GM21526 (cell line): ENCODE results near the gene PMF1.
"Not testable (repeated sequence)": the region's sequence is repeated elsewhere in the genome, so short reads cannot be mapped to it uniquely, and the experiment has no call there.

Source experiments
- ATAC-seq: cut with Tn5 transposase; IDR thresholded peaks from one replicate; pipeline ENCODE4 v1.9.1; 2021; ENCODE audit warnings: moderate library complexity; ENCODE audit not compliant: unreplicated experiment, low FRiP score

PMF1 gene

DNA sequence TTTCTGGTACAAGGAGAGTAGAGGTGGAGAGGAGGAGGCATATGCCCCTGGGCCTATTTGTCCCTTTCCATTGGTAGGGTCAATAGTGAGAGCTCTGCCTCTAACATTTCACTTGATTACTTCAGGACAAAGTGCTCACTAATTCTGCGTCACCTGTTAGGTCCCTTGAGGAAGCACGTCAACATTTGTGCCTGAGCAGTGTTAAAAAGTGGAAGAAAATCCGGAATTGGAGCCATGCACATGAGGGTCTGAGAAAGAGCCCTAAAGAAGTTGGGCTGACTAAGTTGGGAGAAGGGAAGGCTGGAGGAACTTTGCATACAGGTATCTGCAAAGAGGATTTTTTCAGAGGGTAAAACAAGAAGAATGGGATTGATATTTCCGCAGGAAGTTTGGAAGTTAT lies 17.0 kb upstream of the PMF1 start:
- ATAC-seq = no peak

DNA sequence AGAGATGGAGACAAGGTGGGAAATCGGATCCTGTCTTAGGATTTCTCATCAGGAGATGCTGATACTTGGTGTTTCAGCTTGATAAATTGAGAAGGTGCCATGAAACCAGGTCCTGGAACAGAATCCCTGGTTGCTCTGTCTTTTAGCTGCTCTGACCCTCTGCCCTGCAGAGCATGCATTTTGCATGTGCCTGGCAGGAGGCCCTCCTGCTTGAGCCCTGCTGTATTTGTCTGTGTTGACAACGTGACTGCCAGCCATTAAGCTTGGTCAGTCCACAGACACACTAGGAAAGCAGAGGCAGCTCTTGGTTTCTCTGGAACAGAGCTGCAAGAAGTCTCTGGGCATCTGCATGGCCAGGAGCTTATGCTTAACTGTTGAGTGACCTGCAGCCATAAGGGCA lies 16.4 kb upstream of the PMF1 start:
- no peak for ATAC-seq

DNA sequence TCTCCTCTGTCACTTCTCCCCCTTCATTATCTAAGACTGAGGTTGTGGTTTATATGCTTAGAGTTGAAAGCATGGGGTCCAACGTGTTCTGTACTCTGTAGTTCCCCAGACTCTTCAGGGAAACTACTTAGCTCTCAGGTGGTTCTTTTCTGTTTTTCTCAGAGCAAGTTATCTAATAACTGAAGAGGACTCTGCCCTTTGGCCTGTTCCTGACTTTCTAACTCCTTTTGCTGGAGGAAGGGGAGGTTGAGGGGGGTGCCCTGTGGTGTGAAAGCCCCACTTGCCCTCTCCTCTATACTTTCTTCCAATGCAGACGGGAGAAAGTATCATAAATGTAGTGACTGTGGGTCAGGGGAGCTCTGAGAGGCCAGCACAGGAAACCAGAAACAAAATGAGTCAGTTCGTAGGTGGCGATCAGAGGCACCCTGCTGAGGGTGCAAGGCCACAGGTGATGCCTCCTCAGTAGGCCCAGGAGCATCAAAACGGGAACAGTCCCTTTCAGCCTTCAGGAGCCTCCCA lies 13.9 kb upstream of the PMF1 start:
- ATAC-seq = no peak

DNA sequence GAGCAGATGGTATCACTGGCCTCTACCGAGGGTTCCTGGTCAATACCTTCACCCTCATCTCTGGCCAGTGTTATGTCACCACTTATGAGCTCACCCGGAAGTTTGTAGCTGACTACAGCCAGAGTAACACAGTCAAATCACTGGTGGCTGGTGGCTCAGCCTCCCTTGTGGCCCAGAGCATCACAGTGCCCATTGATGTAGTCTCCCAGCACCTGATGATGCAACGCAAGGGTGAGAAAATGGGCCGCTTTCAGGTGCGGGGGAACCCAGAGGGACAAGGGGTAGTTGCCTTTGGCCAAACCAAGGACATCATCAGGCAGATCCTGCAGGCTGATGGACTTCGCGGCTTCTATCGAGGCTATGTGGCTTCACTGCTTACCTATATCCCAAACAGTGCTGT lies 12.8 kb upstream of the PMF1 start:
- no peak for ATAC-seq

DNA sequence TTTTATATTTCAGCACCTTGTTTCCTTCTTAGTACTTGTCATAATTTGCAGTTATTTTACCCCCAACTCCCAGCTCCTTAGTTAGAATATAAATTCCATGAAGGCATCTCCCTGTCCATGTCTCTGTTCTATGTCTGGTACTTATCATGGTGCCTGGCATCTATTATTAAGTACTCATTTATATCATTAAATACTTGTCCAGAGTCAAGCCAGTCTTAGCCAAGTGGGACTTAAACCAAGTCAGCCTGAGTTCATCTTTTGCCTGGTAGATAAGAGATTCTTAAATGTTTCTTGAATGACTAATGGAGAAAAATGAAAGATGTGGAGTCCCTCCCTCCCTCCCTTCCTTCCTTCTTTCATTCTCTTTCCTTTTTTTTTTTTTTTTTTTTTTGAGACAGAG lies 9.5 kb upstream of the PMF1 start:
- no peak for ATAC-seq

DNA sequence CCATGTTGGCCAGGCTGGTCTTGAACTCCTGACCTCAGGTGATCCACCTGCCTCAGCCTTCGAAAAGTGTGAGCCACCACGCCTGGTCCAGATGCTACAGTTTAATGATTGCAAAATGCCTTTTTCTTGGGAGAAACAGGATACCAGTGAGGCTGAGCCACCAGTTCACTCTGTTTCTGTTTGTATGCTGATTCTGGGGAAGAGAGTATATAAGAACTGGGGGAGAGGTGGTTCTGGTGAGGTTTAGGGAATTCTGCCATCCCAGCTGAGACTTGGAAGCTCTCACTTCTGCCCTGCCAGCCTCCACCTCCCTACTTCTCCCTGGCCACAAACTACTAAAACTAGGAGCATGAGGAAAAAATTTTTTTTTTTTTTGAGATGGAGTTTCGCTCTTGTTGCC lies 8.1 kb upstream of the PMF1 start:
- no peak for ATAC-seq

DNA sequence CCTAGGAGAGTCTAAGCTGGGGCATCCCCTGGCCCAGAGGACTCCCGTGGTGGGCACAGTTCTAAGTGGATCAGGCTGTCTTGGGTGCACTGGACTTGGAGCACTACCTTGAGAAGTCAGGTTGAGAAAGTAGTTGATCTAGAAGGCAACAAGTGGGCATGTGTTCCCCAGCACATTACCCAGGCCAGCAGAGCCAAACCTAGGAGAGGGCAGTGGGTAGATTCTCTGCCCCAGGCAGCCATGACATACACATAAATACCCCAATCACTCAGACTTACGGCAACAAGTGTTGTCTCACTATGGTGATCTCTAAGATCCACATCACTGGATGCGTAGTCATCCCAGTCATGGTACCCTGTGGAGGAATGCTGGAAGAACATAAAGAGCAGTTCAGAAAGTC lies 1.6 kb upstream of the PMF1 start:
- ATAC-seq = no peak

DNA sequence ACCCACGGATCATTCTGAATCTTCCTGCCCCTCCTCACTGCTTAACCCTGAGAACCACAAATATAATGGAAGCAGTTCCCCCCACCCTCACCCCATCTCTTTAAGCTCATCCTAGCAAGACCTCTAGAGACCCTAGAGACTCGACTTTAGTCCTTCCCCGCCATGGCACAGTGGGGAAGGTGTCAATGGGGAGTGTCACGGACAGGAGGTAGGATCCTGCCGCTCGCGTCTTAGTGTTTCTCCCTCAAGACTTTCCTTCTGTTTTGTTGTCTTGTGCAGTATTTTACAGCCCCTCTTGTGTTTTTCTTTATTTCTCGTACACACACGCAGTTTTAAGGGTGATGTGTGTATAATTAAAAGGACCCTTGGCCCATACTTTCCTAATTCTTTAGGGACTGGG lies 677 bp upstream of the PMF1 start:
- no peak for ATAC-seq

DNA sequence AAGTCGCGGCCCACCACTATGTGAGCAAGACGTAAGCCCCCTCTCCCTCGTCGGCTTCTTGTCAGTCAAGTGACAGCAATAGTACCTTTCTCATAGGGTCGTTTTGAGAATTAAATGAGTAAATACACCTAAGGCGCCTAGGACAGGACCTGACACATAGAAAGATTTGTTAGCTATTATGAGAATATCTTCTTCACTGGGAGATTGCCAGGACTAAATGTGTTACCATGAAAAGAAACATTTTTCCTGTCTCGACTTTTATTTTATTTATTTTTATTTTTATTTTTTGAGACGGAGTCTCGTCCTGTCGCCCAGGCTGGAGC lies 798 bp downstream of the PMF1 start:
- ATAC-seq = no peak

DNA sequence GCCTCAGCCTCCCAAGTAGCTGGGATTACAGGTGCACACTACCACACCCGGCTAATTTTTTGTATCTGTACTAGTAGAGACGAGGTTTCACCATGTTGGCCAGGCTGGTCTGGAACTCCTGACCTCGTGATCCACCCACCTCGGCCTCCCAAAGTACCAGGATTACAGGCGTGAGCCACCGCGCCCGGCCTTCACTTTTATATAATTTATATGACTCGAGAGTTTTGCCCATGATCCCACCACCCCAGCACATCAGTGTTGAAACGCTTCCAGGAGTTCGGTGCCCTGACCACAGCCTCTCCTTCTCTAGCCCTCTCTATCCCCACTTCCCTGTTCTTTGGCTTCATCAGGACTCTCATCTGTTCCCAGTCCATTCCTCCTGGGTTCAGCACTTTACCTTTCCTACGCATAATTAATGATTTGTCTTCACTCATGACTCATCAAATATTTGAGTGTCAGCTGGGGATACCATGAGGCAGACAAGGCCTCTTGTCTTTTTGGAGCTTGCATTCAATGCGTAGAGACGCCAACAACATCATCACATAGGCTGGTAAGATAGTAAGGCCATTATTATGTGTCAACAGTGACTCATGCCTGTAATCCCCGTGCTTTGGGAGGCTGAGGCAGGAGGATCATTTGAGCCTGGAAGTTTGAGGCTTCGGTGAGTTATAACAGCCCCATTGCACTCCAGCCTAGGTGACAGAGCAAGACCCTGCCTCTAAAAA lies 1.4 kb downstream of the PMF1 start:
- ATAC-seq = no peak

DNA sequence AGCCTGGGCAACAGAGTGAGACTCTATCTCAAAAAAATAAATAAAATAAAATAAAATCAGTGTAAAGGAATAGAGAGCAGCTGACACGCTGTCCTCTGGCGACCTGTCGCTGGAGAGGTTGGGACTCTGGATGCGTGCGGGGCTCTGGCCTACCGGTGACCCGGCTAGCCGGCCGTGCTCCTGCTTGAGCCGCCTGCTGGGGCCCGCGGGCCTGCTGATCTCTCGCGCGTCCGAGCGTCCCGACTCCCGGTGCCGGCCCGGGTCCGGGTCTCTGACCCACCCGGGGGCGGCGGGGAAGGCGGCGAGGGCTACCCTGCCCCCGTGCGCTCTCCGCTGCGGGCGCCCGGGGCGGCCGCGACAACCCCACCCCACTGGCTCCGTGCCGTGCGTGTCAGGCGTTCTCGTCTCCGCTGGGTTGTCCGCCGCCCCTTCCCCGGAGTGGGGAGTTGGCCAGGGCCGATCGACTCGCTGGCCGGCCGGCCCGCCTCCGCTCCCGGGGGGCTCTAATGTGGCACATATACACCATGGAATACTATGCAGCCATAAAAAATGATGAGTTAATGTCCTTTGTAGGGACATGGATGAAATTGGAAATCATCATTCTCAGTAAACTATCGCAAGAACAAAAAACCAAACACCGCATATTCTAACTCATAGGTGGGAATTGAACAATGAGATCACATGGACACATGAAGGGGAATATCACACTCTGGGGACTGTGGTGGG lies 3.7 kb downstream of the PMF1 start:
- ATAC-seq = not testable (repeated sequence)

DNA sequence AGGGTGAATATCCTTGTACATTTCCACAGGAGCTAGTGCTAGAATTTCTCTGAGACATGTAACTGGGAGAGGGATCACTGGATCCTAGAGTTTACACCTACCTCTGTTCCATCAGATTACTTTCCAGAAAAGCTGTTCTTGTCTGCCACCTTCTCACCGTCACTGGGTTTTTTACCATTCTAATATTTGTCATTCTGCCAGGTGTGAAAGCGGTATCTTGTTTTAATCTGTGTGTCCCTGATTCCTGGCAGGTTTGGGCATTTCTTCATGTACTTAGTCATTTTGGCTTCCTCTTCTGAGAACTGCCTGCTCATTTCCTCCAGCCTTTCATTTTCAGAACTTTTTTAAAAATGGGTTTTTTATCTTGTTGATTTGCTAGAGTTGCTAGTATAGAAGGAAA lies 5.1 kb downstream of the PMF1 start:
- ATAC-seq = no peak

DNA sequence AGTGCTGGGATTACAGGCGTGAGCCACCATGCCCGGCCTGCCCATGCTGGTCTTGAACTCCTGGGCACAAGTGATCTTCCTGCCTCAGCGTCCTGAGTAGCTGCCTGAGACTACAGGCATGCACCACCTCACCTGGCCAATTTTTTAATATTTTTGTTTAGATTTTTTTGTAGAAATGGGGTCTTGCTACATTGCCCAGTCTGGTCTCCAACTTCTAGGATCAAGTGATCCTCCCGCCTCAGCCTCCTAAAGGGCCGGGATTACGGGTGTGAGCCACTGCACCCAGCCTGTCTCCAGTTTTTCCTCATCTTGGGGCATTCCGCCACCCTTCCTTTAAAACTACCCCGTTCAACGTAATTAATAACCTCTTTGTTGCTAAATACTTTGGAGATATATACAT lies 7.4 kb downstream of the PMF1 start:
- no peak for ATAC-seq

DNA sequence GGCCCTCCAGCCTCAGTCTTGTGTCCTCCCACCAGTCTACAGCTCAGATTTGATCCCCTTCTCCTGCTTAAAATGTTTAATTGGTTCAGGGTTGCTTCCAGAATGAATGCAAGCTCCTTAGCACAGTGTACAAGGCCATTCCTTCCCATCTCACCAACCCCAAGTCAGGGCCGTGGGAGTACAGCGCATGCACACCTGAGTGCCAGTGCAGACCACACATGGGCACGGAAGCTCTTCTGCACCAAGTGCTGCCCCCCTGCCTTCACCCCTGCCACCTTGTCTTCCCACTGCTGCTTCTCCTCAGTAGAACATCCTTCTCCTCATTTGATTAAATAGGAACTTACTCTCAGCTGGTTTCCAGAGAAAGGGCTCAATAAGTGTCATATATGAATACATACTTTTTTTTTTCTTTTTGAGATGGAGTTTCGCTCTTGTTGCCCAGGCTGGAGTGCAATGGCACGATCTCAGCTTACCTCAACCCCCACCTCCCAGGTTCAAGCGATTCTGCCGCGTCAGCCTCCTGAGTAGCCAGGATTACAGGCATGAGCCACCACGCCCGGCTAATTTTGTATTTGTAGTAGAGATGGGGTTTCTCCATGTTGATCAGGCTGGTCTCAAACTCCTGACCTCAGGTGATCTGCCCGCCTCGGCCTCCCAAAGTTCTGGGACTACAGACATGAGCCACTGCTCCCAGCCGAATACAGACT lies 9.3 kb downstream of the PMF1 start:
- no peak for ATAC-seq

DNA sequence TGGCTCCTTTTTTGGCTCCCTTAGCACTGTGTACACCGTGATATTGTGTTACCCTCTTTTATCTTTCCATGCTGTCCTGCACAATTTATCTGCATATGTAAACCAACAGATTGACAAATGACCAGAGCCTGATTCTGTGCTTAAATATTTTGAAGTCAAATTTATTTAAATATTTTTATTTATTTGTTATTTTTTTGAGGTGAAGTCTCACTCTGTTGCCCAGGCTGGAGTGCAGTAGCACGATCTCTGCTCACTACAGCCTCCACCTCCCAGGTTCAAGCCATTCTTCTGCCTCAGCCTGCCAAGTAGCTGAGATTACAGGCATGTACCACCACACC lies 12.8 kb downstream of the PMF1 start:
- no peak for ATAC-seq

DNA sequence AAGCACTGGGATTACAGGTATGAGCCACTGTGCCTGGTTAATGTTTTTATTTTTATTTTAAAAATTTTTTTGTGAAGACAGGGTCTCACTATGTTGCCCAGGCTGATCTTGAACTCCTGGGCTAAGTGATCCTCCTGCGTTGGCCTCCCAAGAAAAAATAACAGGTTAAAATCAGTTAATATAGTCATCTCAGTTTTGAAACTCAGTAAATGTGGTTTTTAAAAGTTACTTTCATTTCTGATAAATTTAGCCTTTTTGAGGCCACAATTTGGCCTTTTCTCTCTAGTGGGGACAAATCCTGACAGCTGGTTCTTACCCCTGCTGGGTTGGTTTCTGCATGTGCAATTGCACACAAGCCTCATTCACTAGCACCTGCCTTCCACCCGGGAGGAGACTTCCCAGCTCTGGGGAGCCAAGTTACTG lies 13.3 kb downstream of the PMF1 start:
- peak; percentile 59 for ATAC-seq

DNA sequence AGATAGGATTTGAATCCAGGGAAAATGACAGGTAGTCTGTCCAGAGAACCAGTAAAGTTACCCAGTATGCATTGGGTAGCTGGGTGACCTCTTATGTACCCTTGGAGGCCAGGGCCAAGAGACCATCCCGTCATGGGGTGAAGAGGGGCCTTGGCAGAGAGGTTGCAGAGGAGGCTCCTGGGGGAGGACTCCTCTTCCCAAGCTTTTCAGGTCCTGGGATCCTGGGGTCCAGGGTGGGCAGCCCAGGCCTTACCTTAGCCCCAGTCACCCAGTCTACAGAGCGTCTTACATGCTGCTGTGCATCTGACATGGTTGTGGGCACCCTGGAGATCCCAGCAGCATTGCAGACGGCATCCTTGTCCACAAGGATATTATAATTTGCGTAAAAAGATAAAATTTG lies 14.0 kb downstream of the PMF1 start:
- ATAC-seq = peak; percentile 3

DNA sequence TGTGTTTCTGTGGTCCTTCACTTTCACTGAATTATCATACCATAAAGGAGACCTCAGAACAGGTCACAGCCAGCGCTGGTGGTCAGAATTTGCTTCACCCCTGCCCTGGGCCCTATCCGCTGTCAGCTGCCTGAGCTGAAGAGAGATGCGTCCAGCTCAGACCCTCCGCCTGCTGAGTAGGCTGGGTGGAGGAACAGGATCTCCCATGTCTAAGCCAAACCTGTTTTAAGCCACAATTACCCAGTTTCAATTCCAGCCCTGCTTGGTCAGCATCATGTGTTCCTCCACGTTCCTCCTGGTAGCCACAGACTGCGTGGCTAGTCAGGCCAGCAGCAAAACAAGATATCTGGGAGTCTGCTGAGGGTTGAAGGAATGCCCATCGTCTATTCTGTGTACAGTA lies 15.7 kb downstream of the PMF1 start:
- no peak for ATAC-seq

DNA sequence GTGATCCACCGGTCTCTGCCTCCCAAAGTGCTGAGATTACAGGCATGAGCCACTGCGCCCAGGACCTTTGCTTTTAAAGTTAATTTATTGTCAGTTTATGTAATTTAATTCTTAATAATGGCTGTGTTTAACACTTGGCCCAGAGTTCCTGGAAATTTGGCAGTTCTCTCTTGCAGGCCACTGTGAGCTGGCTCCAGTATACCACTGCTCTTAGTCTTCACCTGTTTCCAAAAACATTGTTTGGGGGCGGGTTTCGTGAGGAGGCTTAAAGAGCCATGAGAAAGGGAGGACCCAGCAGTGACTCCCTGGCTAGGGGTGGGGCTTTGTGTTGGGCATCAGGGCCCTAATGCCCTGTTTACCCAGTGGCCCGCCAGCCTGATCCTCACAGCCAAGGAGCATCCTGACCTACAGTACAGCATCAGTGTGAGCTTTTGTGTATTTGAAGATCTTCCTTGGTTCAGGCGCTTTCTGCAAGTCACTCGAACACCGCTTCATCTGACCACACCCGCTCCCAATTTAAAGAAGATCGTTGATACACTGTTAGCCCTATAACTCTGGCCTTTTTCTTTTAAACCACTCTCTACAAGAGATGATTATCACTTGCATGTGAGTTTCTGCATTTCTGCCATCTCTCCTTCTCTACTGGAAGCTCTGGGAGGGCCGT lies 17.1 kb downstream of the PMF1 start:
- no peak for ATAC-seq

DNA sequence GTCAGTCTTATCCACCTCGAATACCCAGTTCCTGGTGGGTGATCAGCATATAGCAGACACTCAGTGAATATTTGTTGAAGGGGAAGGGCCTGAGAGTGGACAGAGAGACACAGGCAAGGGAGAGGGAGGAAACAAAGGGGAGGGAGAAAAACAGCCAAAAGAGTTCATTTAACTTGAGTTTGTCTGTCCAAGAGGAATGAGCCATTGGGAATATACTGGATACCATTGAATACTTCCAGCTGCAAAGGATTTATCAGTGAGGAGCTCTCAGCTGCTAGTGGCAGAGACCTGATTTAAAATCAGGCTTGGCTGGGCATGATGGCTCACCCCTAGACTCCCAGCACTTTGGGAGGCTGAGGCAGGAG lies 17.6 kb downstream of the PMF1 start:
- no peak for ATAC-seq

DNA sequence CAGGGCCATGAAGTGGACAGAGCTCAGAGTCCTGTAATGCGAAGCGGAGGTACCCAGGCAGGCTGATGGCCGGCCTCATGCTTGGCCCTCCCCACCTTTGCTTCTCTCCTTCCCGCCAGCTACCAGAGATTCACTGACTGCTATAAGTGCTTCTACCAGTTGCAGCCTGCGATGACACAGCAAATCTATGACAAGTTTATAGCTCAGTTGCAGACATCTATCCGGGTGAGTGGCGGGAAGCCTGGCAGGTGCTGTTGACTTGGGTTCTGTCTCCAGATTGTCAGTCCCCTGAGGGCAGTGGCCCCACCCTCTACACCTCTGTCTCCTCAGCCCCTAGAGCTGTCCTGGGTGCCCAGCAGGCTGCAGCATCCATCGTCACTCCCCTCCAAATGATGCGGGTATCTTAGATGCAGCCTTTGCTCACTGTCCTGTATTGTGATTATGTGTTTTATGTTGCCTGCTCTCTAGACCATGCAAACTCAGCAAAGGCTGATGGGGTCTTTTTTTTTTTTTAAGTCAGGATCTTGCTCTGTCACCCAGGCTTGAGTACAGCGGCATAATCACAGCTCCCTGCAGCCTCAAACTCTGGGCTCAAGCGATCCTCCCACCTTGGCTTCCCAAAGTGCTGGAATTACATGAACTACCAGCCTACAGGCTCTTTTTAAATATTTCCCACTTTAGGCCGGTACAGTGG lies 19.5 kb downstream of the PMF1 start:
- no peak for ATAC-seq
